ENCODE measurements around the gene MIDN. TPM values are rescaled to one million over a fixed set of nuclear protein-coding genes. Genes with fewer than 3 reads are reported as not detected.

MIDN gene
- total and polyA plus RNA-seq, 4 donors: 39.7 to 185 (median 58.7) TPM

DNA sequence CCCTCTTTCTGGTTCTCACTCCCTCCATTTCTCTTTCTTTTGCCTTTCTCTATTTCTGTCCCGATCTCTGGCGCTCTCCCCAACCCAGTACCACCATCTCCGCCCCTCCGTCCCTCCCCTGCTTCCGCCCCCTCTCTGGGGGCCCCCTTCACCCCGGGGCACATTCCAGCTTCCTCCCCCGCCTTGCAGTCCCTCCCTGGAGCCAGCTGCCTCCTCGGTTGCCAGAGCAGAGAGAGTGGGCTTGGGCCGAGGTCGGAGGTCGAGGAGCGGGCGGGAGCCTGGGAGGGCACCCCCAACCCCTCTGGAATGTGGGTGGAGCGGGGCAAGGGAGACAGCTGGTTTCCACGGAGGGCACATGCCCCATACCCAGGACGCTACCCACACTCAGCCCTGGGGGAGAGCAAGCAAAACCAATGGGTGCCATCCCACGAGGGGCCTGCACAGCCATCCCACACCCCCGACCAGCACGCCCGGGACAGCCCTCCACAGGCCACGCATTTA is 14.3 kb downstream of the MIDN start:
- H3K4me3 ChIP-seq: no peak overlapping the region
- no peaks in the 10 kb centered on the region for H3K27me3 ChIP-seq (ENCODE audit: control insufficient read depth in 3 of 3, insufficient read depth in 3 of 3, low read length in 2 of 3)
- peak overlapping the region; percentile 82 to 98 for H3K27ac ChIP-seq (ENCODE audit: low read depth in 1 of 2, low read length in 1 of 2)
- peak; percentile 76 to 83 (median 81) for DNase-seq
- H3K4me1 ChIP-seq (ENCODE audit: control insufficient read depth in 5 of 5, insufficient read depth in 5 of 5, low read length in 5 of 5): peaks cover 0 to 57% (median 35%) of the 10 kb centered on the region in 5 donors
- H3K9me3 ChIP-seq (ENCODE audit: control insufficient read depth in 4 of 4, insufficient read depth in 3 of 4, low read length in 3 of 4): no peaks in the 10 kb centered on the region
- H3K9ac ChIP-seq (ENCODE audit: insufficient read depth in 1 of 2, low read length in 2 of 2): peak overlapping the region in 1 of 2 donors; percentile 23
- 39 to 44% methylated on average over 20 to 21 of the region's 21 CpGs for WGBS, 2 donors
- H3K36me3 ChIP-seq (ENCODE audit: control insufficient read depth in 4 of 4, insufficient read depth in 4 of 4, low read length in 4 of 4): peaks cover 0 to 2% (median 0%) of the 10 kb centered on the region in 4 donors
- TF ChIP-seq, protein P1, sequence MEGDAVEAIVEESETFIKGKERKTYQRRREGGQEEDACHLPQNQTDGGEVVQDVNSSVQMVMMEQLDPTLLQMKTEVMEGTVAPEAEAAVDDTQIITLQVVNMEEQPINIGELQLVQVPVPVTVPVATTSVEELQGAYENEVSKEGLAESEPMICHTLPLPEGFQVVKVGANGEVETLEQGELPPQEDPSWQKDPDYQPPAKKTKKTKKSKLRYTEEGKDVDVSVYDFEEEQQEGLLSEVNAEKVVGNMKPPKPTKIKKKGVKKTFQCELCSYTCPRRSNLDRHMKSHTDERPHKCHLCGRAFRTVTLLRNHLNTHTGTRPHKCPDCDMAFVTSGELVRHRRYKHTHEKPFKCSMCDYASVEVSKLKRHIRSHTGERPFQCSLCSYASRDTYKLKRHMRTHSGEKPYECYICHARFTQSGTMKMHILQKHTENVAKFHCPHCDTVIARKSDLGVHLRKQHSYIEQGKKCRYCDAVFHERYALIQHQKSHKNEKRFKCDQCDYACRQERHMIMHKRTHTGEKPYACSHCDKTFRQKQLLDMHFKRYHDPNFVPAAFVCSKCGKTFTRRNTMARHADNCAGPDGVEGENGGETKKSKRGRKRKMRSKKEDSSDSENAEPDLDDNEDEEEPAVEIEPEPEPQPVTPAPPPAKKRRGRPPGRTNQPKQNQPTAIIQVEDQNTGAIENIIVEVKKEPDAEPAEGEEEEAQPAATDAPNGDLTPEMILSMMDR (IDR thresholded peaks at IDR 0.05; ENCODE audit: control extremely low read depth, extremely low read depth): no peak
- ATAC-seq (ENCODE audit: insufficient read depth, low FRiP score): no peak

DNA sequence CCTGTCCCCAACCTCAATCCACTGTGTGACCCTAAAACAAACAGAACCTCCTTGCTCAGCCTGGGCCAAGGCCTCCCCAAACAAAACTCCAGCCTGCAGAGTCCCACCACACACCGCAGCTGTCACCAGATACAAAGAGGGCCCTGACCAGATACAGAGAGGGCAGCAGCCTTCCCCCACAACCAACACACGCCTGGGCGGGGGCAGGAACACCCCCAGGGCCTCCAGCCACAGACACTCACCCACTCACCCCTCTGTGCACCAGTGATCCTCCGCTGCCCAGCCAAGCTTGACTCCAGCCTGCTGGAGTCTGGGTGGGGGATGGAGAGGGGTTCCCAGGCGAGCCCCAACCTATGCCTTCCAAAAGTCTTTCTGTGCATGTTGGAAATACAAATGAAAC is 14.8 kb downstream of the MIDN start:
- DNase-seq (no peak), ATAC-seq (ENCODE audit: insufficient read depth, low FRiP score) (no peak)
- peaks cover 3 to 62% (median 32%) of the 10 kb centered on the region in 5 donors for H3K4me1 ChIP-seq (ENCODE audit: control insufficient read depth in 5 of 5, insufficient read depth in 5 of 5, low read length in 5 of 5)
- TF ChIP-seq, protein P1 (IDR thresholded peaks at IDR 0.05; ENCODE audit: control extremely low read depth, extremely low read depth): no peak
- no peaks in the 10 kb centered on the region for H3K9me3 ChIP-seq (ENCODE audit: control insufficient read depth in 4 of 4, insufficient read depth in 3 of 4, low read length in 3 of 4)
- WGBS, 2 donors: 64 to 70% methylated on average over 5 of the region's 5 CpGs
- no peaks in the 10 kb centered on the region for H3K27me3 ChIP-seq (ENCODE audit: control insufficient read depth in 3 of 3, insufficient read depth in 3 of 3, low read length in 2 of 3)
- H3K9ac ChIP-seq (ENCODE audit: insufficient read depth in 1 of 2, low read length in 2 of 2): no peak overlapping the region
- no peaks in the 10 kb centered on the region for H3K36me3 ChIP-seq (ENCODE audit: control insufficient read depth in 4 of 4, insufficient read depth in 4 of 4, low read length in 4 of 4)
- H3K4me3 ChIP-seq: no peak overlapping the region
- peak overlapping the region in 1 of 2 donors; percentile 98 for H3K27ac ChIP-seq (ENCODE audit: low read depth in 1 of 2, low read length in 1 of 2)

DNA sequence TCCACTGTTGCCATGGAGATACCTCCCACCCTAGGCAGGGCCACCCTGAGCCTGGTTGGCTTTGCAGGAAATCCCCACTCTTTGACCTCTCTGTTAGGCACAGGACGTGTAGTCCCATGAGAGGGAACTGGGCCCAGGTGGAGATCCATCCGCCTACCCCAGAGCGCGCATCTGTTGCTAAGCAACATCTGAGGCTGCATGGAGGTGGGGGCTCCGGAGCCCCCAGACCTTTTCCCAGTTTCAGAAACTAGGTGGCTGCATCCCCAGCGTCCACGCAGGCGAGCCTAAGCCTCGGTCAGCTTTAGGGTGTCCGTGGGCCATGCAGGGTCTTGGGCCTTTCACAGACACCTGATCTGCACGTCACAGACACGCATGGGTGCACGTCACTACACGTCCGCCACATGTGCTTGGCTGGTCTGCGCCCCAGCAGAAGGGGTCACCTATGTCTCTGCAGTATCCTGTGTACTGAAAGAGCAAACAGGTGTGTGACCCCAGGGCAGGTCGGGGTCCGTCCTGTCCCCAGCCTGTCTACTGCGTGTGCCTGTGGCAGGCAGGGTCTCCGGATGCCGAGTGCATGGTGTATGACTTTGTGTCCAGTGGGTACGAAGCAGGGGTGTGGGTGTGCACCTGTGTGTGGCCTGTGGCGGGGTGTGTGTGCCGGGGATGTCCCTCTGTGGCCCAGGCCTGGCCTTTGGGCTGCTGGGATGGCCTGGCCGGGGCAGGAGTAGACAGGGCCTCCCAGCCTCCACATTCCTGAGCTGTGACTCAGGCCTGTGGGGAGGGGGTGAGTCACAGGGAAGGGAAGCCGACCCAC is 16.6 kb downstream of the MIDN start:
- WGBS, 2 donors: 72 to 83% methylated on average over 26 of the region's 26 CpGs
- Histone ChIP-seq H3K27ac (ENCODE audit: low read depth in 1 of 2, low read length in 1 of 2) (peak overlapping the region; percentile 78 to 90), H3K4me1 (ENCODE audit: control insufficient read depth in 5 of 5, insufficient read depth in 5 of 5, low read length in 5 of 5) (peaks cover 9 to 69% (median 39%) of the 10 kb centered on the region in 5 donors), H3K36me3 (ENCODE audit: control insufficient read depth in 4 of 4, insufficient read depth in 4 of 4, low read length in 4 of 4) (peaks cover 0 to 4% (median 0%) of the 10 kb centered on the region in 4 donors), H3K27me3 (ENCODE audit: control insufficient read depth in 3 of 3, insufficient read depth in 3 of 3, low read length in 2 of 3) (no peaks in the 10 kb centered on the region), H3K9me3 (ENCODE audit: control insufficient read depth in 4 of 4, insufficient read depth in 3 of 4, low read length in 3 of 4) (no peaks in the 10 kb centered on the region), H3K4me3 (no peak overlapping the region), H3K9ac (ENCODE audit: insufficient read depth in 1 of 2, low read length in 2 of 2) (no peak overlapping the region)
- ATAC-seq (ENCODE audit: insufficient read depth, low FRiP score) (no peak), DNase-seq (peak in 2 of 3 donors; percentile 56)
- TF ChIP-seq, protein P1 (IDR thresholded peaks at IDR 0.05; ENCODE audit: control extremely low read depth, extremely low read depth): no peak
